GM18868 (cell line): ENCODE data around the gene TEKTIP1.
"Not testable (repeated sequence)": the region's sequence is repeated elsewhere in the genome, so short reads cannot be mapped to it uniquely, and the experiment has no call there.

Experiments used
- ATAC-seq: cut with Tn5 transposase; IDR thresholded peaks from one replicate; pipeline ENCODE4 v1.9.1; 2021; ENCODE audit warnings: mild to moderate bottlenecking, moderate library complexity; ENCODE audit not compliant: unreplicated experiment

The TEKTIP1 gene

GRCh38 chr19:3507371-3508120 is 31.4 kb upstream of the TEKTIP1 start:
- no peak for ATAC-seq

GRCh38 chr19:3508121-3508661 is 30.8 kb upstream of the TEKTIP1 start:
- not testable (repeated sequence) for ATAC-seq

GRCh38 chr19:3508771-3509535 is 30.0 kb upstream of the TEKTIP1 start:
- ATAC-seq: no peak

GRCh38 chr19:3509566-3509989 is 29.4 kb upstream of the TEKTIP1 start:
- ATAC-seq: no peak

- no peak for ATAC-seq
Observed at GRCh38 chr19:3510727-3511126, 28.2 kb upstream of the TEKTIP1 start.

GRCh38 chr19:3511506-3512251 is 27.3 kb upstream of the TEKTIP1 start:
- ATAC-seq: no peak

GRCh38 chr19:3512562-3513228 is 26.3 kb upstream of the TEKTIP1 start:
- ATAC-seq: no peak

- ATAC-seq: no peak
Observed at GRCh38 chr19:3513229-3514140, 25.5 kb upstream of the TEKTIP1 start.

- ATAC-seq: no peak
Observed at GRCh38 chr19:3514930-3515329, 24.0 kb upstream of the TEKTIP1 start.

- no peak for ATAC-seq
Observed at GRCh38 chr19:3515891-3516422, 23.0 kb upstream of the TEKTIP1 start.

- ATAC-seq: no peak
Observed at GRCh38 chr19:3516675-3517207, 22.2 kb upstream of the TEKTIP1 start.

GRCh38 chr19:3517638-3518037 is 21.3 kb upstream of the TEKTIP1 start:
- ATAC-seq: no peak

GRCh38 chr19:3518255-3518654 is 20.7 kb upstream of the TEKTIP1 start:
- ATAC-seq: no peak

GRCh38 chr19:3518659-3519058 is 20.3 kb upstream of the TEKTIP1 start:
- no peak for ATAC-seq

GRCh38 chr19:3519126-3519525 is 19.8 kb upstream of the TEKTIP1 start:
- ATAC-seq: no peak

- no peak for ATAC-seq
Observed at GRCh38 chr19:3520166-3521103, 18.5 kb upstream of the TEKTIP1 start.

GRCh38 chr19:3521104-3521445 is 17.9 kb upstream of the TEKTIP1 start:
- ATAC-seq: no peak
